Measurements from ENCODE around the gene FOLH1.
"Not testable (repeated sequence)": the region's sequence is repeated elsewhere in the genome, so short reads cannot be mapped to it uniquely, and the experiment has no call there.

Gene FOLH1

GRCh38 chr11:49208006-49208721 lies at the start of gene FOLH1:
FOLH1 (minus strand) TSS chr11:49208602; CDS start chr11:49208409, 193 bp downstream.
- DNase-seq (ENCODE audit: low spot score): peak; percentile 43

- not testable (repeated sequence) for DNase-seq (ENCODE audit: low spot score)
Measured at GRCh38 chr11:49255148-49255547, 46.7 kb upstream of the FOLH1 start.

DNA sequence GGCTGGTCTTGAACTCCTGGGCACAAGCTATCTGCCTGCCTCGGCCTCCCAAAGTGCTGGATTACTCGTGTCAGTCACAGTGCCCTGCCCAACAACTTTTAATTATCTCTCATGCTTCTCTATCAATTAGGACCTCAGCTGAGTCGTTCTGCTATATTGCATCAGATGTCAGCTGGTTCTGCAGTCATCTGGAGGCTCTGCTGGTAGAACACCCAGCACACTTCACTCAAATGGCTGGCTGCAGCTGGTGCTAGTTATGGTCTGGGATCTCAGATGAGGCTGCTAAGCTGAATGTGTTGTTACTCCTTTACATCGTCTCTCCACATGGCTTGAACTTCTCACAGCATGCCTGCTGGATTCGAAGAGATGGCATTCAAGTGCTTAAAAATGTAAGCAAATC lies 42.8 kb upstream of the FOLH1 start:
- not testable (repeated sequence) for DNase-seq (ENCODE audit: low spot score)

DNA sequence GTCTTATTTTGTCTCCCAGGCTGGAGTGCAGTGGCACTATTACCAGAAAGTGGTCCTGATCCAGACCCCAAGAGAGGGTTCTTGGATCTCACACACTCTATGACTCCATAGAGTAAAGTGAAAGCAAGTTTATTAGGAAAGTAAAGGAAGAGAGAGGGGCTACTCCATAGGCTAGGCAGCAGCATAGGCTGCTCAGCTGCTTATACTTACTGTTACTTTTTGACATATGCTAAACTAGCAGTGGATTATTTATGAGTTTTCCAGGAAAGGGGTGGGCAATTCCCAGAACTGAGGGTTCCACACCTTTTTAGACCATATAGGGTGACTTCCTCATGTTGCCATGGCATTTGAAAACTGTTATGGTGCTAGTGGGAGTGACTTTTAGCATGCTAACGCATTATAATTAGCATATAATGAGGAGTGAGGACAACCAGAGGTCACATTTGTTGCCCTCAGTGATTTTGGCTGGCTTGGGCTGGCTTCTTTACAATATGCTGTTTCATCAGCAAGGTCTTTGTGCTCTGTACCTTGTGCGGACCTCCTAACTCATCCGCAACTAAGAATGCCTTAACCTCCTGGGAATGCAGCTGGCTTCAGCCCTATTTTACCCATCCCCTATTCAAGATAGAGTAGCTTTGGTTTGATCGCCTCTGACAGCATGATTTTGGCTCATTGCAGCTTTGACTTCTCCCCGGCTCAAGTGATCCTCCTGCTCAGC lies 42.2 kb upstream of the FOLH1 start:
- not testable (repeated sequence) for DNase-seq (ENCODE audit: low spot score)

GRCh38 chr11:49249363-49249762 lies 41.0 kb upstream of the FOLH1 start:
- not testable (repeated sequence) for DNase-seq (ENCODE audit: low spot score)

GRCh38 chr11:49233685-49234084 lies 25.3 kb upstream of the FOLH1 start:
- DNase-seq (ENCODE audit: low spot score): not testable (repeated sequence)

- DNase-seq (ENCODE audit: low spot score): not testable (repeated sequence)
Measured at GRCh38 chr11:49233019-49233418, 24.6 kb upstream of the FOLH1 start.

DNA sequence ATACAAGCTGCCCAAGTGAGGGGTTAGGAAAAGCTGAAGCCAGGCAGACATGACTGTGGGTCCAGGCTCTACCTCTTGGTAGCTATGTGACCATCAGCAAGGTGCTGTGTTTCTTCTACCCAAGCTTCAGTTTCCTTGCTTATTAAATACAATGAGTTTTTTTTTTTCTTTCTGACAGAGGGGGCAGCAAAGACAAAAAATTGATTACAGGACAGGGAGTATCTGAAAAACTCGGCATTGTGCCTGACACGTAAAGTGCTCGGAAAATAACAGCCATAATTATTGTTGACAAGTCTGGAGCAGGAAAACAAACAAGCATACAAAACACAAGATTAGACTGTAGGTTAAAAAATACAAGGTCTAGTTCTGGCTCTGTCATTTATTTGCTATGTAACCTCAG lies 23.3 kb upstream of the FOLH1 start:
- DNase-seq (ENCODE audit: low spot score): not testable (repeated sequence)

DNA sequence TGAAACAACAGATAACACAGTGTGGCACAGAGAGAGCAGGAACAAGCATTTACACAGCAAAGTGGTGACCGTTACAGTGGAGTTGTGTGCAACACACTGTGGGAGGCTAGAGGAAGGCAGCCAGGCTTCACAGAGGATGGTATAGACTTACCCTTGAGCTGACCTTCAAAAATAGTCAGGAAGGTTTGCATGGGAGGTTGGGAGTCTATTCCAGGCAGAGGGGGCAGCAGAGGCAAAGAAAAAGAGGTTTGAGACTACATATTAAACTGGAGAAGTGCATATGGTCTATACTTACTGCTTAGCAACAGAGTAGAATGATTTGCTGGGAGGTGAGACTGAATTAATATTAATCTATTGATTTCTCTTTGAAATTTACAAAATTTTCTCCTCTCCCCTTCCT lies 22.1 kb upstream of the FOLH1 start:
- peak; percentile 11 for DNase-seq (ENCODE audit: low spot score)

GRCh38 chr11:49230001-49230400 lies 21.6 kb upstream of the FOLH1 start:
- not testable (repeated sequence) for DNase-seq (ENCODE audit: low spot score)

DNA sequence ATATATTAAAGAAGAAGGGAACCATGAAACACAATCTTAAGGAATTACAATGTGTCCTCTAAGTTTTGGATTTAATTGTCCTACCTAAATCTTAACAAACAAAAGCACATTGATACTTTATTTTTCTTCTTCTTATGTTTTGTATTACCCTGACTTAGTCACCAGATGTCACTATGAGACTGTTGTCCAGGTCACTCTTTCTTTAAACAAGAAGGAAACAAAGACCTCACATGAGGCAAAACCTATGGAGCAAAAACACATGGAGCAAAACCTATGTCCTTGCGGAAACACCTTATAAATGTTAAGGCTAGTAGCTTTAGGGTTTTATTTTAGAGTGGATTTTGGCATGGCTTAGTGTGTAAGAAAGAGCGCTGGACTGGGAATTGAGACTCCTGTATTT lies 20.7 kb upstream of the FOLH1 start:
- not testable (repeated sequence) for DNase-seq (ENCODE audit: low spot score)

DNA sequence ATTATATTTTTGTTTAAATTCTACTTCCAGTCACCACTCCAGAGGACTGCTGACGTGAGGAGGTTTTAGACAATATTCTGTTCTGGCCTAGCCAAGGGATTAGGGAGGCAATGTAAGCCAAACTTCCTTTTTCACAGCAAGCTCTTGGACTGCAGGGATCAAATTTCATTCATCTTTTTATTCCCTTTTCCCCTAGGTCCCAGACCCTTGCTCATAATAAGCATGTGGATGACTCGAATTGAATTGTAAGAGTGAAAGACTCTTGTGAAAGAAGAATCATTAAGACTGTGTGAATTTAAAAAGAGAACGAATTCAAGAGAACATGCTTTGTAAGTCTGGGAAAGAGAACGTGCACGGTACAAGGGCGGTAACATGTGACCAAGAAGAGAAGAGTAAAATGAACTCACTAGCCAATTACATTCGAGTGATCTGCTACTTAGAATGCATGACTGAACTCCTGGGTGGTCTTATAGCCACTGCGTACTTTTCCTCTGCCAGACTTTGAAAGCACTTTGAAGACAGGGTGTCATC lies 16.9 kb upstream of the FOLH1 start:
- not testable (repeated sequence) for DNase-seq (ENCODE audit: low spot score)

DNA sequence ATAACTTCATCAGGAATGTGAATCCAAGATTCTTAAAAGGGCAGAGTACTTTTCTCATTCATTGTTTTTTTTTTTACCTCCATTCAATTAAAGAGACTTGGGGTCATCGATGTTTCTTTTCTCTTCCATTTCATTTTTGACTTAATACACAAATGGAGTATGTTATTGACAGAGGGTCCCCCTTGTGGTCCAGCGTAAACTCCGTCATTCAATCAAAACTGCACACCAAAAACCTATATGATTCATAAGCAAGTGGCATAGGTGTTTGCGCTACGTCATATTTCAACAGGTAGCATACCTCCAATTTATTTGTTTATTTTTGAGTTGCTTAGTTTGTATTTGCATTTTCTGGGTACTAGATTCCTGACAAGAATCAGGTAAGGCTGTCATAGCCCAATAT lies 12.7 kb upstream of the FOLH1 start:
- no peak for DNase-seq (ENCODE audit: low spot score)

GRCh38 chr11:49213026-49213560 lies 4.7 kb upstream of the FOLH1 start:
- DNase-seq (ENCODE audit: low spot score): peak; percentile 84

DNA sequence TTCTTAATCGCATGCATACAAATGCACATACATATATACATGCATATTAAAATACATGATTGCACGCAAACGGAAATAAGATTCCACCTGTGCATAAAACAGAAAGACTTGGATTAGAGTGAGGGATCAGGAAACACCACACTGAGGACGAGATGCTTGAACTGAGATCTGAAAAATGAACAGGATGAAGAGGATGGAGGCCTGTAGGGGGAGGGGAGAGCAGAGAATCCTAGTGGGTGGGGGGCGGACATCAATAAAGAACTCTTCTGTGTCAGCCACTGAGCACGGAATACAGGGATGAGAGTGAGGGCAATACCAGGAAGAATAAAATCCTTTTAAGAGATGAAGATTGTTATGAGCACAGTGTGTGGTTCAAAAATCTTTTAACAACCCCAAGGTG lies 1.4 kb downstream of the FOLH1 start:
- DNase-seq (ENCODE audit: low spot score): peak; percentile 39

DNA sequence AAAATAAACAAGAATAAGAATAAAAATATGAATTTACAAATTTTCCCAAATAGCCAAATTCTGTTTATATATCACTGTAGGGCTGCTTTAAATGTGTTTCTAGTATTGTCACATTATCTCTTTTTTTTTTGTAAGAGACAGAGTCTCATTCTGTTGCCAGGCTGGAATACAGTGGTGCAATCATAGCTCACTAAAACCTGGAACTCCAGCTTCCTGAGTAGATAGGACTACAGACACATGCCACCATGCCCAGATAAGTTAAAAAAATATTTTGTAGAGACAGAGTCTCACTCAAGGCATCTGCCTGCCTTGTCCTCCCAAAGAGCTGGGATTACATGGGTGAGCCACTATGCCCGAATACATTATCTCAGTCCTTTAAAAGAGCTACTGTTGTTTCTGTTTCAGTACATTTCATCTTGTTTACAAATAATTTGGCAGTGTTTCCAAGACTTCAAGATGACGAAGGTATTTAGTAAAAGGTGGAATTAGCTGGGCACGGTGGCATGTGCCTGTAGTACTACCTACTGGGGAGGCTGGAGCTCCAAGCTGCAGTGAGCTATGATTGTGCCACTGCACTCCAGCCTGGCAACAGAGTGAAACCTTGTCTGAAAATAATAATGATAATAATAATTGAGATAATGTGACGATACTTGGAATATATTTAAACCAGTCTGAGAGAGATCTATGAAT lies 6.0 kb downstream of the FOLH1 start:
- DNase-seq (ENCODE audit: low spot score): no peak

GRCh38 chr11:49196775-49197174 lies 11.6 kb downstream of the FOLH1 start:
- not testable (repeated sequence) for DNase-seq (ENCODE audit: low spot score)

DNA sequence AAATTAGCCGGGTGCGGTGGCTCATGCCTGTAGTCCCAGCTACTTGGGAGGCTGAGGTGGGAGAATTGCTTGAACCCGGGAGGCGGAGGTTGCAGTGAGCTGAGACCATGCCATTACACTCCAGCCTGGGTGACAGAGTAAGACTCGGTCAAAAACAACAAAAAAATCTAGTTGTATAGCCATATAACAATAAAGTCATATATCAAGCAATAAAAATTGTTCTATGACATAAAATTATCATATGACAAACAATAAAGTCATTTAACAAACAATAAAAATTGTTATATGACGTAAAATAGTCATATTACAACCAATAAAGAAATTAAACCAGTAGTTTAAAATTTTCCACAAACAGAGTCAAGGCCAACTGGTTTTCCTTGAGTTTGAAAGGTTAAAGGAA lies 12.4 kb downstream of the FOLH1 start:
- DNase-seq (ENCODE audit: low spot score): not testable (repeated sequence)

GRCh38 chr11:49190287-49190686 lies 18.1 kb downstream of the FOLH1 start:
- DNase-seq (ENCODE audit: low spot score): peak; percentile 53

DNA sequence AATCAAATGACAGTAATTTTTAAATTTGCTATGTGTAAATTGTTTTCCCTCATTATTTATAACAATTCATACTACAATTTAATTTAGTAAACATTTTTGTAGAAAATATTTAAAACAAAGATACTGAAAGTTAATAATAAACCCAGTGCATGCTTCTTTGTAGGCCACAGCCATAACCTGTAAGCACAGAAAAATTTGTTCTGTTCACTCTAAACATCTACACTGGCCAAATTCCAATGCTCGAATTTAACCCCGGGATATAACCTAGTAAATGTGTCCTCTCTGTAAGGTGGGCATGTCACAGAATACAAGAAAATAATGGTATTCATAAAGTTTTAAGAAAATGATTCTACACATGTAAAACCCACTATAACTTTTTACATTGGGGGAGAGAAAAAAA lies 22.2 kb downstream of the FOLH1 start:
- not testable (repeated sequence) for DNase-seq (ENCODE audit: low spot score)

GRCh38 chr11:49185597-49185996 lies 22.8 kb downstream of the FOLH1 start:
- DNase-seq (ENCODE audit: low spot score): not testable (repeated sequence)

- not testable (repeated sequence) for DNase-seq (ENCODE audit: low spot score)
Measured at GRCh38 chr11:49184756-49185155, 23.6 kb downstream of the FOLH1 start.

All from Ammon's horn (tissue), 1 donor.